DND-41 (cell line): ENCODE measurements around the gene TGDS.

ENCODE experiments used
- CTCF ChIP-seq: IDR thresholded peaks from 2 replicates; pipeline ENCODE4 v1.5.1; 2012; ENCODE audit warnings: borderline replicate concordance, low read length, moderate library complexity, mild to moderate bottlenecking; ENCODE audit not compliant: poor library complexity, severe bottlenecking; ENCODE audit errors: extremely low read depth
- EZH2 ChIP-seq: IDR thresholded peaks from 3 replicates; pipeline ENCODE4 v1.6.1; 2012; ENCODE audit warnings: borderline replicate concordance, low read depth, mild to moderate bottlenecking, moderate library complexity, low read length, inconsistent platforms; ENCODE audit not compliant: severe bottlenecking

GRCh38 chr13:94579063-94579462 lies 16.9 kb downstream of the TGDS start:
- TF ChIP-seq CTCF, result no peak
- no peak for TF ChIP-seq EZH2
